ENCODE results near the gene CYB561A3.
"Not testable (repeated sequence)": the region's sequence is repeated elsewhere in the genome, so short reads cannot be mapped to it uniquely, and the experiment has no call there.

Gene CYB561A3

GRCh38 chr11:61361741-61362541, at the start of gene CYB561A3, which contains the start of gene TMEM138:
Gene CYB561A3, minus strand, starts transcription at chr11:61361882. Its CDS starts 5,169 bp downstream, at chr11:61356713.
Gene TMEM138, plus strand, starts transcription at chr11:61362374. Its CDS starts 2,017 bp downstream, at chr11:61364391.
- DNase-seq, result peak; percentile 84

GRCh38 chr11:61406991-61407728, 45.5 kb upstream of the CYB561A3 start:
- no peak for DNase-seq

- DNase-seq, result no peak
Observed at GRCh38 chr11:61406067-61406466, 44.4 kb upstream of the CYB561A3 start.

GRCh38 chr11:61404641-61405040, 43.0 kb upstream of the CYB561A3 start:
- DNase-seq, result no peak

- no peak for DNase-seq
Observed at GRCh38 chr11:61404103-61404502, 42.4 kb upstream of the CYB561A3 start.

- no peak for DNase-seq
Observed at GRCh38 chr11:61403658-61404057, 42.0 kb upstream of the CYB561A3 start.

GRCh38 chr11:61401573-61401972, 39.9 kb upstream of the CYB561A3 start:
- DNase-seq, result no peak

- no peak for DNase-seq
Observed at GRCh38 chr11:61401173-61401572, 39.5 kb upstream of the CYB561A3 start.

GRCh38 chr11:61392981-61393595, 31.4 kb upstream of the CYB561A3 start:
- DNase-seq, result no peak

GRCh38 chr11:61390161-61390560, 28.5 kb upstream of the CYB561A3 start:
- no peak for DNase-seq

GRCh38 chr11:61384271-61385242, 22.9 kb upstream of the CYB561A3 start:
- no peak for DNase-seq

- not testable (repeated sequence) for DNase-seq
Observed at GRCh38 chr11:61383859-61384258, 22.2 kb upstream of the CYB561A3 start.

GRCh38 chr11:61380884-61381283, 19.2 kb upstream of the CYB561A3 start:
- no peak for DNase-seq

- no peak for DNase-seq
Observed at GRCh38 chr11:61378713-61379313, 17.1 kb upstream of the CYB561A3 start.

GRCh38 chr11:61377461-61378160, 15.9 kb upstream of the CYB561A3 start:
- no peak for DNase-seq

- DNase-seq, result no peak
Observed at GRCh38 chr11:61375761-61376108, 14.1 kb upstream of the CYB561A3 start.

GRCh38 chr11:61372659-61373420, 11.2 kb upstream of the CYB561A3 start:
- no peak for DNase-seq

- DNase-seq, result no peak
Observed at GRCh38 chr11:61370349-61371005, 8.8 kb upstream of the CYB561A3 start.

- no peak for DNase-seq
Observed at GRCh38 chr11:61369372-61370348, 8.0 kb upstream of the CYB561A3 start.
